Panc1 (cell line): ENCODE measurements around the gene TOP3A. TPM values are rescaled to one million over a fixed set of nuclear protein-coding genes. Genes with fewer than 3 reads are reported as not detected.

Experiments
- ATAC-seq: fragments of 200-7000 bp; cut with Tn5 transposase; 2 replicates; pipeline ENCODE4 v1.9.1; 2020; ENCODE audit warnings: mild to moderate bottlenecking, moderate library complexity
- BruUV-seq: library from RNA; stranded (reverse); fragments of 400-500 nt; replicated peaks from 2 replicates; lab custom pipeline; 2021; lab: Mats Ljungman, UMichigan
- CTCF ChIA-PET: fragments of 300-600 bp; sonication (Branson Sonifier 250); formaldehyde crosslinking; loops from one replicate; lab custom pipeline; 2022; ENCODE audit warnings: antibody characterized with exemption; lab: Charles Lee
- POLR2A ChIA-PET: fragments of 300-600 bp; sonication (Branson Sonifier 250); formaldehyde crosslinking; loops from one replicate; lab custom pipeline; 2022; ENCODE audit warnings: antibody characterized with exemption; lab: Charles Lee
- DNase-seq: peaks from one replicate; pipeline ENCODE4 v3.0.0-alpha.2; 2010; ENCODE audit warnings: low read depth, low spot score
- H3K27ac ChIP-seq: 2 replicates; pipeline ENCODE4 v1.5.1; 2011; ENCODE audit warnings: mild to moderate bottlenecking, low read length, inconsistent platforms
- H3K27me3 ChIP-seq: fragments of 200-500 bp; sonication (Bioruptor generic); 2 replicates; pipeline ENCODE4 v1.6.0; 2014; ENCODE audit warnings: low read length, inconsistent platforms; ENCODE audit not compliant: control insufficient read depth, insufficient read depth
- H3K36me3 ChIP-seq: fragments of 200-500 bp; sonication (Bioruptor generic); 2 replicates; pipeline ENCODE4 v1.5.1; 2014; ENCODE audit warnings: inconsistent platforms, mild to moderate bottlenecking, low read length, moderate library complexity; ENCODE audit not compliant: control insufficient read depth, insufficient read depth
- H3K4me1 ChIP-seq: 2 replicates; pipeline ENCODE4 v1.5.1; 2011; ENCODE audit warnings: inconsistent platforms, mild to moderate bottlenecking, low read length, moderate library complexity; ENCODE audit not compliant: control insufficient read depth, insufficient read depth
- H3K4me3 ChIP-seq, 2 experiments: 2 replicates each; pipeline ENCODE4 v1.5.1; 2011 to 2012; ENCODE audit warnings: low read depth in 2 of 2, low read length in 2 of 2, mild to moderate bottlenecking in 2 of 2, inconsistent platforms in 1 of 2, moderate library complexity in 1 of 2
- H3K9me3 ChIP-seq: fragments of 200-500 bp; sonication (Bioruptor generic); 2 replicates; pipeline ENCODE4 v1.5.1; 2014; ENCODE audit warnings: low read depth, mild to moderate bottlenecking, inconsistent platforms, low read length, moderate library complexity; ENCODE audit not compliant: control insufficient read depth, insufficient read depth
- POLR2AphosphoS5 ChIP-seq: IDR thresholded peaks from 2 replicates; pipeline ENCODE4 v1.6.1; 2012; ENCODE audit warnings: mild to moderate bottlenecking, low read depth, low read length, moderate library complexity
- SIN3A ChIP-seq: IDR thresholded peaks from 2 replicates; pipeline ENCODE4 v1.6.1; 2012; ENCODE audit warnings: low read depth, mild to moderate bottlenecking, low read length, moderate library complexity, borderline replicate concordance; ENCODE audit not compliant: insufficient read depth
- TCF7L2 ChIP-seq: IDR thresholded peaks from 2 replicates; pipeline ENCODE4 v1.6.1; 2011; ENCODE audit warnings: mild to moderate bottlenecking, low read depth, low read length, inconsistent platforms
- in situ Hi-C: cut with HindIII; loops from 2 replicates; pipeline ENCODE4 v1.10.0; 2016; ENCODE audit warnings: low sequenced_read_pairs, low pct_unique_long_range_greater_than_20kb
- intact Hi-C: fragments of 100-400 bp; cut with micrococcal nuclease; formaldehyde crosslinking; loops from one replicate; pipeline ENCODE4 v1.10.0; 2022; ENCODE audit not compliant: unreplicated experiment
- total RNA-seq: library from RNA; stranded (reverse); gene quantifications from one replicate; pipeline ENCODE4 v1.2.1, GENCODE V29; 2021; ENCODE audit not compliant: unreplicated experiment
- TF ChIP-seq, protein P1 (sequence below), 2 experiments: IDR thresholded peaks; 2 replicates each; pipeline ENCODE4 v1.6.1; 2011 to 2012; ENCODE audit warnings: low read depth in 2 of 2, control low read depth in 1 of 2, low read length in 1 of 2, mild to moderate bottlenecking in 1 of 2, moderate library complexity in 1 of 2; ENCODE audit not compliant: insufficient read depth in 1 of 2
- TF ChIP-seq, protein P2 (sequence below): fragments of 450-650 bp; IDR thresholded peaks from 2 replicates; pipeline ENCODE4 v1.5.1; 2017; ENCODE audit warnings: mild to moderate bottlenecking

Gene TOP3A
- total RNA-seq, 1 experiment from 2014 or later = 49.3 TPM

DNA sequence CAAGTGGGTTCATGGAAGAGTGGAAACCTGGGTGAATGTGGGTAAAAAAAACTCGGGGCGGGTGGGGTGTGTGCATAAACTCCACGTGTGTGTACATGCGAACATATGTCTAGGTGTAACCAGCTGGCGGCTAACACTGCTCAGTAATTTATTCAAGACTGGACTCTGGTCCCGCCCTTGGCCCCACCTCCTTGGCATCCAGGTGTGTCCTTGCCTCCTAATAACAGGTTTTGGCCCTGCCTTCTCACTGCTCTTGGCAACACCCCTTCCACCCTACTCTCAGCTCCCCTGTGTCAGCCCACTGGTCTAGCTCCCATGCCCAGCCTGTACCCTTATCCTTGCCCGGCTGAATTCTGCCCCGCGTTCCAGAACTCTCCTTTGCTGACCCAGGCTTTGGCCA is 64.5 kb downstream of the TOP3A start:
- no peaks in the 10 kb centered on the region for H3K9me3 ChIP-seq
- H3K27ac ChIP-seq = no peak overlapping the region
- H3K27me3 ChIP-seq = no peaks in the 10 kb centered on the region
- H3K4me3 ChIP-seq = no peak overlapping the region
- CTCF ChIA-PET = no interaction called here
- no peaks in the 10 kb centered on the region for H3K4me1 ChIP-seq
- no peak for DNase-seq
- intact Hi-C loops = no loop called here
- in situ Hi-C loops = no loop called here
- no peaks in the 10 kb centered on the region; the same call in 1 of the 2 replicates for H3K36me3 ChIP-seq
- POLR2A ChIA-PET = no interaction called here
- ATAC-seq = no peak
- BruUV-seq = no TSS peak
- TF ChIP-seq, protein P1, sequence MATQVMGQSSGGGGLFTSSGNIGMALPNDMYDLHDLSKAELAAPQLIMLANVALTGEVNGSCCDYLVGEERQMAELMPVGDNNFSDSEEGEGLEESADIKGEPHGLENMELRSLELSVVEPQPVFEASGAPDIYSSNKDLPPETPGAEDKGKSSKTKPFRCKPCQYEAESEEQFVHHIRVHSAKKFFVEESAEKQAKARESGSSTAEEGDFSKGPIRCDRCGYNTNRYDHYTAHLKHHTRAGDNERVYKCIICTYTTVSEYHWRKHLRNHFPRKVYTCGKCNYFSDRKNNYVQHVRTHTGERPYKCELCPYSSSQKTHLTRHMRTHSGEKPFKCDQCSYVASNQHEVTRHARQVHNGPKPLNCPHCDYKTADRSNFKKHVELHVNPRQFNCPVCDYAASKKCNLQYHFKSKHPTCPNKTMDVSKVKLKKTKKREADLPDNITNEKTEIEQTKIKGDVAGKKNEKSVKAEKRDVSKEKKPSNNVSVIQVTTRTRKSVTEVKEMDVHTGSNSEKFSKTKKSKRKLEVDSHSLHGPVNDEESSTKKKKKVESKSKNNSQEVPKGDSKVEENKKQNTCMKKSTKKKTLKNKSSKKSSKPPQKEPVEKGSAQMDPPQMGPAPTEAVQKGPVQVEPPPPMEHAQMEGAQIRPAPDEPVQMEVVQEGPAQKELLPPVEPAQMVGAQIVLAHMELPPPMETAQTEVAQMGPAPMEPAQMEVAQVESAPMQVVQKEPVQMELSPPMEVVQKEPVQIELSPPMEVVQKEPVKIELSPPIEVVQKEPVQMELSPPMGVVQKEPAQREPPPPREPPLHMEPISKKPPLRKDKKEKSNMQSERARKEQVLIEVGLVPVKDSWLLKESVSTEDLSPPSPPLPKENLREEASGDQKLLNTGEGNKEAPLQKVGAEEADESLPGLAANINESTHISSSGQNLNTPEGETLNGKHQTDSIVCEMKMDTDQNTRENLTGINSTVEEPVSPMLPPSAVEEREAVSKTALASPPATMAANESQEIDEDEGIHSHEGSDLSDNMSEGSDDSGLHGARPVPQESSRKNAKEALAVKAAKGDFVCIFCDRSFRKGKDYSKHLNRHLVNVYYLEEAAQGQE (IDR thresholded peaks at IDR 0.05; ENCODE audit: insufficient read depth in 1 of 2, low read depth in 2 of 2, low read length in 1 of 2) = no peak
- no peak for TF ChIP-seq TCF7L2
- no peak for TF ChIP-seq SIN3A
- no peak for TF ChIP-seq POLR2AphosphoS5
- TF ChIP-seq, protein P2, sequence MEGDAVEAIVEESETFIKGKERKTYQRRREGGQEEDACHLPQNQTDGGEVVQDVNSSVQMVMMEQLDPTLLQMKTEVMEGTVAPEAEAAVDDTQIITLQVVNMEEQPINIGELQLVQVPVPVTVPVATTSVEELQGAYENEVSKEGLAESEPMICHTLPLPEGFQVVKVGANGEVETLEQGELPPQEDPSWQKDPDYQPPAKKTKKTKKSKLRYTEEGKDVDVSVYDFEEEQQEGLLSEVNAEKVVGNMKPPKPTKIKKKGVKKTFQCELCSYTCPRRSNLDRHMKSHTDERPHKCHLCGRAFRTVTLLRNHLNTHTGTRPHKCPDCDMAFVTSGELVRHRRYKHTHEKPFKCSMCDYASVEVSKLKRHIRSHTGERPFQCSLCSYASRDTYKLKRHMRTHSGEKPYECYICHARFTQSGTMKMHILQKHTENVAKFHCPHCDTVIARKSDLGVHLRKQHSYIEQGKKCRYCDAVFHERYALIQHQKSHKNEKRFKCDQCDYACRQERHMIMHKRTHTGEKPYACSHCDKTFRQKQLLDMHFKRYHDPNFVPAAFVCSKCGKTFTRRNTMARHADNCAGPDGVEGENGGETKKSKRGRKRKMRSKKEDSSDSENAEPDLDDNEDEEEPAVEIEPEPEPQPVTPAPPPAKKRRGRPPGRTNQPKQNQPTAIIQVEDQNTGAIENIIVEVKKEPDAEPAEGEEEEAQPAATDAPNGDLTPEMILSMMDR = no peak

DNA sequence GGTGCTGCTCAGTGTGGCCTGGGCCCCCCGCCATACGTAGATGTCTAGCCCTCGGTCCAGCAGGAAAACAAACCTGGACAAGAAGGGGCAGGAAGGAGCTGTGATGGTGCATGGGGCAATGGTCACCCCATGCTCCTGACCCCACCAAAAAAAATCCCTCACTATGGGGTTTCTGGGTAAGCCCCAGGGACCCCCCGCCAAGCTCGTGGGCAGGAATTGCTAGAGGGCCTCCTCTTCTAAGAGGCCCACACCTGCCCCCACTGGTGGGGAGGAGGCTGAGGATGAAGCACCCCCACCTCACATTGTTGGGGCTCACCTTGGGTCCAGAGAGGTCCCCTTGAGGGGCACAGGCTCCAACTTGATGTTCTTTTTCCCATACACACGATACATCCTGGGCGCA is 66.0 kb downstream of the TOP3A start:
- intact Hi-C loops (no loop called here), in situ Hi-C loops (no loop called here)
- ATAC-seq (no peak), DNase-seq (no peak)
- H3K4me1 ChIP-seq = no peaks in the 10 kb centered on the region
- H3K27ac ChIP-seq = no peak overlapping the region
- H3K4me3 ChIP-seq = no peak overlapping the region
- BruUV-seq = no TSS peak
- POLR2A ChIA-PET = no interaction called here
- TF ChIP-seq, protein P1 (IDR thresholded peaks at IDR 0.05; ENCODE audit: insufficient read depth in 1 of 2, low read depth in 2 of 2, low read length in 1 of 2) = no peak
- no peak for TF ChIP-seq TCF7L2
- no peak for TF ChIP-seq POLR2AphosphoS5
- TF ChIP-seq SIN3A = no peak
- TF ChIP-seq, protein P2 = no peak
- no peaks in the 10 kb centered on the region for H3K27me3 ChIP-seq
- CTCF ChIA-PET = no interaction called here
- H3K36me3 ChIP-seq = no peaks in the 10 kb centered on the region; the same call in 1 of the 2 replicates
- no peaks in the 10 kb centered on the region for H3K9me3 ChIP-seq
